ENCODE measurements around the gene NANOS1.

The NANOS1 gene, protein sequence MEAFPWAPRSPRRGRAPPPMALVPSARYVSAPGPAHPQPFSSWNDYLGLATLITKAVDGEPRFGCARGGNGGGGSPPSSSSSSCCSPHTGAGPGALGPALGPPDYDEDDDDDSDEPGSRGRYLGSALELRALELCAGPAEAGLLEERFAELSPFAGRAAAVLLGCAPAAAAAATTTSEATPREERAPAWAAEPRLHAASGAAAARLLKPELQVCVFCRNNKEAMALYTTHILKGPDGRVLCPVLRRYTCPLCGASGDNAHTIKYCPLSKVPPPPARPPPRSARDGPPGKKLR

GRCh38 chr10:119029613-119030420, at the start of gene NANOS1:
Gene NANOS1 (plus strand): TSS chr10:119029714. CDS start chr10:119029802, 88 bp downstream.
- H3K27ac ChIP-seq (ENCODE audit: low read depth, low read length) = no peak within 1 kb of the TSS
- no peaks in the 10 kb centered on the region for H3K9me3 ChIP-seq (ENCODE audit: control insufficient read depth in 5 of 5, low read length in 5 of 5)
- H3K9ac ChIP-seq (ENCODE audit: low read length in 5 of 5) = peak within 1 kb of the TSS in 4 of 5 donors; percentile 9 to 72 (median 54)
- H3K36me3 ChIP-seq (ENCODE audit: control insufficient read depth in 5 of 5, insufficient read depth in 5 of 5, low read length in 5 of 5) = peaks cover 11 to 22% (median 18%) of the 10 kb centered on the region in 5 donors
- H3K4me1 ChIP-seq (ENCODE audit: control insufficient read depth in 5 of 5, insufficient read depth in 5 of 5, low read length in 5 of 5) = peaks cover 0 to 36% (median 27%) of the 10 kb centered on the region in 5 donors
- no peaks in the 10 kb centered on the region for H3K27me3 ChIP-seq (ENCODE audit: control insufficient read depth in 5 of 5, insufficient read depth in 4 of 5, low read length in 5 of 5)
- H3K4me3 ChIP-seq (ENCODE audit: low read depth in 1 of 5, low read length in 5 of 5) = peak within 1 kb of the TSS; percentile 59 to 70 (median 67)

GRCh38 chr10:118980135-118980865, 49.2 kb upstream of the NANOS1 start:
- H3K9ac ChIP-seq (ENCODE audit: low read length in 5 of 5) = no peak overlapping the region
- no peak overlapping the region for H3K27ac ChIP-seq (ENCODE audit: low read depth, low read length)
- H3K4me3 ChIP-seq (ENCODE audit: low read depth in 1 of 5, low read length in 5 of 5) = no peak overlapping the region
- H3K9me3 ChIP-seq (ENCODE audit: control insufficient read depth in 5 of 5, low read length in 5 of 5) = peaks cover 0 to 5% (median 0%) of the 10 kb centered on the region in 5 donors
- peaks cover 0 to 8% (median 3%) of the 10 kb centered on the region in 5 donors for H3K4me1 ChIP-seq (ENCODE audit: control insufficient read depth in 5 of 5, insufficient read depth in 5 of 5, low read length in 5 of 5)
- no peaks in the 10 kb centered on the region for H3K36me3 ChIP-seq (ENCODE audit: control insufficient read depth in 5 of 5, insufficient read depth in 5 of 5, low read length in 5 of 5)
- H3K27me3 ChIP-seq (ENCODE audit: control insufficient read depth in 5 of 5, insufficient read depth in 4 of 5, low read length in 5 of 5) = no peaks in the 10 kb centered on the region

DNA sequence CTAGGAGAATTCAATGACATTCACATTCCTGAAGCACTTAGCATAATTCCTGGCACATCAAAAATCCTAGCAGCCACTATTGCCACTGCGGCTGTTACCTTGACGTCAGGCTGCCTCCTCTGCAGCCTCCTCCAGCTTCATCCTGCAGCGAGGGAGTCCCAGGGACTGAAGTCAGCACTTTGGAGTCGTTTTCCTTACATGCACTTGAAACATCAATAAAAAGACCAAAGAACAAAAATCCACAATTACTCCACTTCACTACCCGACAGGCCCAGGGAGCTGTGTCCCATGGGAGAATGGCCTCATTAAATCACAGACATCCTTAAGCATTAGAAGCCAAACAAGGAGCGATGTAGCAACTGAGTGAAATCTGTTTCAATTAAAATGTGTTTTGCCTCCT, 48.6 kb upstream of the NANOS1 start:
- Histone ChIP-seq H3K27ac (ENCODE audit: low read depth, low read length) (no peak overlapping the region), H3K27me3 (ENCODE audit: control insufficient read depth in 5 of 5, insufficient read depth in 4 of 5, low read length in 5 of 5) (no peaks in the 10 kb centered on the region), H3K36me3 (ENCODE audit: control insufficient read depth in 5 of 5, insufficient read depth in 5 of 5, low read length in 5 of 5) (no peaks in the 10 kb centered on the region), H3K4me3 (ENCODE audit: low read depth in 1 of 5, low read length in 5 of 5) (no peak overlapping the region), H3K4me1 (ENCODE audit: control insufficient read depth in 5 of 5, insufficient read depth in 5 of 5, low read length in 5 of 5) (peaks cover 0 to 8% (median 3%) of the 10 kb centered on the region in 5 donors), H3K9ac (ENCODE audit: low read length in 5 of 5) (no peak overlapping the region), H3K9me3 (ENCODE audit: control insufficient read depth in 5 of 5, low read length in 5 of 5) (peaks cover 0 to 7% (median 4%) of the 10 kb centered on the region in 5 donors)

- Histone ChIP-seq H3K27ac (ENCODE audit: low read depth, low read length) (no peak overlapping the region), H3K36me3 (ENCODE audit: control insufficient read depth in 5 of 5, insufficient read depth in 5 of 5, low read length in 5 of 5) (no peaks in the 10 kb centered on the region), H3K9me3 (ENCODE audit: control insufficient read depth in 5 of 5, low read length in 5 of 5) (peaks cover 0 to 10% (median 6%) of the 10 kb centered on the region in 5 donors), H3K9ac (ENCODE audit: low read length in 5 of 5) (no peak overlapping the region), H3K4me1 (ENCODE audit: control insufficient read depth in 5 of 5, insufficient read depth in 5 of 5, low read length in 5 of 5) (peaks cover 0 to 8% (median 3%) of the 10 kb centered on the region in 5 donors), H3K4me3 (ENCODE audit: low read depth in 1 of 5, low read length in 5 of 5) (no peak overlapping the region), H3K27me3 (ENCODE audit: control insufficient read depth in 5 of 5, insufficient read depth in 4 of 5, low read length in 5 of 5) (no peaks in the 10 kb centered on the region)
Observed at GRCh38 chr10:118981946-118982345, 47.6 kb upstream of the NANOS1 start.

DNA sequence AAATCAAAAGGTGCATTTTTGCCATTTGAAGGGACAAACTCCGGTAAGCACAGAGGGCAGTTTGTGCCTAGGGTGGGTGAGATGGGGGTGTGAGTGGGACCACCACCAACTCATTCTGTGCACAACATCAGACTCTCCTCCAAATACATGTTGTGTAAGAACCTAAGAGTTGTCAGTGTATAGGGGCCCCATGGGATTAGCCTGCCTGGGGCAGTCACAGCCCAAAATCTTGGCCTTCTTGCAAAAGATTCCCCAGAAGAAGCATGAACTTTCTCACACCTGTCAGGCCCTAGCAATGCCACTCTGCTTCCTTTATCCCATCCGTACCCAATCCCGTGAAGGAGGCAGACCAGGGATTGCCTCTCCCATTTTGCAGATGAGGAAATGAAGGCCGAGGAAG, 47.1 kb upstream of the NANOS1 start:
- H3K27ac ChIP-seq (ENCODE audit: low read depth, low read length) = no peak overlapping the region
- H3K27me3 ChIP-seq (ENCODE audit: control insufficient read depth in 5 of 5, insufficient read depth in 4 of 5, low read length in 5 of 5) = no peaks in the 10 kb centered on the region
- H3K9ac ChIP-seq (ENCODE audit: low read length in 5 of 5) = no peak overlapping the region
- peaks cover 0 to 10% (median 6%) of the 10 kb centered on the region in 5 donors for H3K9me3 ChIP-seq (ENCODE audit: control insufficient read depth in 5 of 5, low read length in 5 of 5)
- H3K4me3 ChIP-seq (ENCODE audit: low read depth in 1 of 5, low read length in 5 of 5) = no peak overlapping the region
- H3K4me1 ChIP-seq (ENCODE audit: control insufficient read depth in 5 of 5, insufficient read depth in 5 of 5, low read length in 5 of 5) = peaks cover 0 to 8% (median 3%) of the 10 kb centered on the region in 5 donors
- H3K36me3 ChIP-seq (ENCODE audit: control insufficient read depth in 5 of 5, insufficient read depth in 5 of 5, low read length in 5 of 5) = no peaks in the 10 kb centered on the region

DNA sequence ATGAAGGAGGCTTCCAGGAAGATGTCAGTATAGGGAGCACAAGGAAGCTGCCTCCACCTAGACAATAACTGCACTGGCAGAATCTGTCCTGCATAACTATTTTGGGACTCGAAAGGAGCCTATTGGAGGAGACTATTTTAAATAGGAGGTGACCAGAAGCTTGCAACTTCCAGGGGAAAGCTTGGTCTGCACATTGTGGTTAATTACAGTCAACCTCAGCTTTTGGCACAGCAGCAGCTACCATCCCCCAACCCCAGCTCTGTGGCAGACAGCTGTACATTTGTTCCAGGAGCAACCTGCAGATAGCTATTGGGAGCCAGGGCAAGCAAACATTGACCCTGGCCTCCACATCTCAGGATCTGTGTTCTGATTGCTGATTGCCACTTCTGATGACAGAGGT, 46.3 kb upstream of the NANOS1 start:
- Histone ChIP-seq H3K27ac (ENCODE audit: low read depth, low read length) (no peak overlapping the region), H3K9me3 (ENCODE audit: control insufficient read depth in 5 of 5, low read length in 5 of 5) (peaks cover 0 to 10% (median 6%) of the 10 kb centered on the region in 5 donors), H3K4me3 (ENCODE audit: low read depth in 1 of 5, low read length in 5 of 5) (no peak overlapping the region), H3K36me3 (ENCODE audit: control insufficient read depth in 5 of 5, insufficient read depth in 5 of 5, low read length in 5 of 5) (no peaks in the 10 kb centered on the region), H3K27me3 (ENCODE audit: control insufficient read depth in 5 of 5, insufficient read depth in 4 of 5, low read length in 5 of 5) (no peaks in the 10 kb centered on the region), H3K9ac (ENCODE audit: low read length in 5 of 5) (no peak overlapping the region), H3K4me1 (ENCODE audit: control insufficient read depth in 5 of 5, insufficient read depth in 5 of 5, low read length in 5 of 5) (peaks cover 0 to 8% (median 3%) of the 10 kb centered on the region in 5 donors)

DNA sequence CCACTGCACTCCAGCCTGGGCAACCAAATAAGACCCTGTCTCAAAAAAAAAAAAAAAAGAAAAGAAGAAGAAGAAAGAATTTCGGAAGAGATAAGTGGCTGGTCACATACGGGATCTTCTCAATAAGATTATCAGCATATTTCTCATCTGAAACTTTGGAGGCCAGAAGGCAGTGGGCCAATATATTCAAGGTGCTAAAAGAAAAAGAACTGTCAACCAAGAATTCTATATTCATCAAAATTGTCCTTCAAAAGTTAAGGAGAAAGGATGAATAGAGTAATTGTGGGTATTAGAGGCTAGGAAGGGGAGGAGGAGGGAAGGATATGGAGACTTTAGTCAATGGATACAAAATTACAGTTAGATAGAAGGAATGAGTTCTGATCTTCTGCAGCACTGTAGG, 43.9 kb upstream of the NANOS1 start:
- H3K27ac ChIP-seq (ENCODE audit: low read depth, low read length) = no peak overlapping the region
- peaks cover 0 to 10% (median 6%) of the 10 kb centered on the region in 5 donors for H3K9me3 ChIP-seq (ENCODE audit: control insufficient read depth in 5 of 5, low read length in 5 of 5)
- H3K4me3 ChIP-seq (ENCODE audit: low read depth in 1 of 5, low read length in 5 of 5) = no peak overlapping the region
- peaks cover 0 to 7% (median 3%) of the 10 kb centered on the region in 5 donors for H3K4me1 ChIP-seq (ENCODE audit: control insufficient read depth in 5 of 5, insufficient read depth in 5 of 5, low read length in 5 of 5)
- H3K9ac ChIP-seq (ENCODE audit: low read length in 5 of 5) = no peak overlapping the region
- H3K36me3 ChIP-seq (ENCODE audit: control insufficient read depth in 5 of 5, insufficient read depth in 5 of 5, low read length in 5 of 5) = no peaks in the 10 kb centered on the region
- H3K27me3 ChIP-seq (ENCODE audit: control insufficient read depth in 5 of 5, insufficient read depth in 4 of 5, low read length in 5 of 5) = no peaks in the 10 kb centered on the region

DNA sequence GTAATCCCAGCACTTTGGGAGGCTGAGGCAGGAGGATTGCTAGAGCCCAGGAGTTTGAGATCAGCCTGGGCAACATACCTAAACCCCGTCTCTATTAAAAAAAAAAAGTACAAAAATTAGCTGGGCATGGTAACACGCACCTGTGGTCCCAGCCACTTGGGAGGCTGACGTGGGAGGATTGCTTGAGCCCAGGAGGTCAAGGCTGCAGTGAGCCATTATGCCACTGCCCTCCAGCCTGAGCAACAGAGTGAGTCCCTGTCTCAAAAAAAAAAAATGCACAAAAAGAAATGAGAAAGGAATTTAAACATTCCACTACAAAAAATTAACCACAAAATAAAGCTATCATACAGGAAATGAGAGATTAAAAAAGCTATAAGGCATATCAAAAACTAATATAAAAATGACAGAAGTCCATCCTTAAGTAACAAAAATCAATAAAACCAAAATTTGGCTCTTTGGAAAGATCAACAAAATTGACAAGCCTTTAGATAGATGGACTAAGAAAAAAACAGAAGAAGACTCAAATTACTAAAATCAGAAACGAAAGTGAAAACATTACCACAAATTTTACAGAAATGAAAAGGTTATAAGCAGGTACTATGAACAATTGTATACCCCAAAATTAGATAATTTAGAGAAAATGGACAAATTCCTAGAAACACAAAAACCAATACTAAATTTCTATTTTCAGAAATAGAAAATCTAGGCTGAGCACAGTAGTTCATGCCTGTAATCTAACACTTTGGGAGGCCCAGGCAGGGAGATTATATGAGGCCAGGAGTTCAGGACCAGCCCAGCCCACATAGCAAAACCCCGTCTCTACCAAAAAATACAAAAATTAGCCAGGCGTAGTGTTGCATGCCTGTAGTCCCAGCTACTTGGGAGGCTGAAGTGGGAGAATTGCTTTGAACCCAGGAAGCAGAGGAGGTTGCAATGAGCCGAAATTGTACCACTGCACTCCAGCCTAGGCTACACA, 42.4 kb upstream of the NANOS1 start:
- Histone ChIP-seq H3K36me3 (ENCODE audit: control insufficient read depth in 5 of 5, insufficient read depth in 5 of 5, low read length in 5 of 5) (no peaks in the 10 kb centered on the region), H3K9ac (ENCODE audit: low read length in 5 of 5) (no peak overlapping the region), H3K9me3 (ENCODE audit: control insufficient read depth in 5 of 5, low read length in 5 of 5) (peaks cover 0 to 10% (median 6%) of the 10 kb centered on the region in 5 donors), H3K4me1 (ENCODE audit: control insufficient read depth in 5 of 5, insufficient read depth in 5 of 5, low read length in 5 of 5) (no peaks in the 10 kb centered on the region), H3K27ac (ENCODE audit: low read depth, low read length) (no peak overlapping the region), H3K27me3 (ENCODE audit: control insufficient read depth in 5 of 5, insufficient read depth in 4 of 5, low read length in 5 of 5) (no peaks in the 10 kb centered on the region), H3K4me3 (ENCODE audit: low read depth in 1 of 5, low read length in 5 of 5) (no peak overlapping the region)

GRCh38 chr10:118990326-118990725, 39.2 kb upstream of the NANOS1 start:
- Histone ChIP-seq H3K9ac (ENCODE audit: low read length in 5 of 5) (no peak overlapping the region), H3K9me3 (ENCODE audit: control insufficient read depth in 5 of 5, low read length in 5 of 5) (peaks cover 0 to 8% (median 3%) of the 10 kb centered on the region in 5 donors), H3K36me3 (ENCODE audit: control insufficient read depth in 5 of 5, insufficient read depth in 5 of 5, low read length in 5 of 5) (no peaks in the 10 kb centered on the region), H3K4me3 (ENCODE audit: low read depth in 1 of 5, low read length in 5 of 5) (no peak overlapping the region), H3K27ac (ENCODE audit: low read depth, low read length) (no peak overlapping the region), H3K4me1 (ENCODE audit: control insufficient read depth in 5 of 5, insufficient read depth in 5 of 5, low read length in 5 of 5) (no peaks in the 10 kb centered on the region), H3K27me3 (ENCODE audit: control insufficient read depth in 5 of 5, insufficient read depth in 4 of 5, low read length in 5 of 5) (no peaks in the 10 kb centered on the region)

Measured in subcutaneous abdominal adipose tissue (tissue), 5 donors.